Measurements from ENCODE around the gene WDR64.

DNA sequence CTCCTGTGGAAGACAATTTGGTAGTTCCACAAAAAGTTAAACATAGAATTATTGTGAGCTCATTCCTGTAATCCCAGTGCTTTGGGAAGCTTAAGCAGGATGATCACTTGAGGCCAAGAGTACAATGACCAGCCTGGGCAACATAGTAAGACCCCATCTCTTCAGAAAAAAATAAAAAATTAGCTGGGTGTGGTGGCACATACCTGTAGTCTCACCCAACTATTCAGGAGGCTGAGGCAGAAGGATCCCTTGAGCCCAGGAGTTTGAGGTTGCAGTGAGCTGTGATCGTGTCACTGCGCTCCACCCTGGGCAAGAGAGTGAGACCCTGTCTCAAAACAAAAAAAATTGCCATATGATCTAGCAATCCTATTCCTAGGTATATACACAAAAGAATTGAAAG lies 7.8 kb upstream of the WDR64 start:
- TF ChIP-seq, protein P1, sequence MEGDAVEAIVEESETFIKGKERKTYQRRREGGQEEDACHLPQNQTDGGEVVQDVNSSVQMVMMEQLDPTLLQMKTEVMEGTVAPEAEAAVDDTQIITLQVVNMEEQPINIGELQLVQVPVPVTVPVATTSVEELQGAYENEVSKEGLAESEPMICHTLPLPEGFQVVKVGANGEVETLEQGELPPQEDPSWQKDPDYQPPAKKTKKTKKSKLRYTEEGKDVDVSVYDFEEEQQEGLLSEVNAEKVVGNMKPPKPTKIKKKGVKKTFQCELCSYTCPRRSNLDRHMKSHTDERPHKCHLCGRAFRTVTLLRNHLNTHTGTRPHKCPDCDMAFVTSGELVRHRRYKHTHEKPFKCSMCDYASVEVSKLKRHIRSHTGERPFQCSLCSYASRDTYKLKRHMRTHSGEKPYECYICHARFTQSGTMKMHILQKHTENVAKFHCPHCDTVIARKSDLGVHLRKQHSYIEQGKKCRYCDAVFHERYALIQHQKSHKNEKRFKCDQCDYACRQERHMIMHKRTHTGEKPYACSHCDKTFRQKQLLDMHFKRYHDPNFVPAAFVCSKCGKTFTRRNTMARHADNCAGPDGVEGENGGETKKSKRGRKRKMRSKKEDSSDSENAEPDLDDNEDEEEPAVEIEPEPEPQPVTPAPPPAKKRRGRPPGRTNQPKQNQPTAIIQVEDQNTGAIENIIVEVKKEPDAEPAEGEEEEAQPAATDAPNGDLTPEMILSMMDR (IDR thresholded peaks at IDR 0.05; ENCODE audit: extremely low read depth in 1 of 2, insufficient read depth in 1 of 2, low read depth in 1 of 2, low read length in 2 of 2) = no peak
- TF ChIP-seq EZH2 (IDR thresholded peaks at IDR 0.05; ENCODE audit: borderline replicate concordance, low read depth, low read length, severe bottlenecking) = no peak

Measured in endothelial cell of umbilical vein (primary cell).